ENCODE measurements around the gene MPPE1.

The MPPE1 gene

DNA sequence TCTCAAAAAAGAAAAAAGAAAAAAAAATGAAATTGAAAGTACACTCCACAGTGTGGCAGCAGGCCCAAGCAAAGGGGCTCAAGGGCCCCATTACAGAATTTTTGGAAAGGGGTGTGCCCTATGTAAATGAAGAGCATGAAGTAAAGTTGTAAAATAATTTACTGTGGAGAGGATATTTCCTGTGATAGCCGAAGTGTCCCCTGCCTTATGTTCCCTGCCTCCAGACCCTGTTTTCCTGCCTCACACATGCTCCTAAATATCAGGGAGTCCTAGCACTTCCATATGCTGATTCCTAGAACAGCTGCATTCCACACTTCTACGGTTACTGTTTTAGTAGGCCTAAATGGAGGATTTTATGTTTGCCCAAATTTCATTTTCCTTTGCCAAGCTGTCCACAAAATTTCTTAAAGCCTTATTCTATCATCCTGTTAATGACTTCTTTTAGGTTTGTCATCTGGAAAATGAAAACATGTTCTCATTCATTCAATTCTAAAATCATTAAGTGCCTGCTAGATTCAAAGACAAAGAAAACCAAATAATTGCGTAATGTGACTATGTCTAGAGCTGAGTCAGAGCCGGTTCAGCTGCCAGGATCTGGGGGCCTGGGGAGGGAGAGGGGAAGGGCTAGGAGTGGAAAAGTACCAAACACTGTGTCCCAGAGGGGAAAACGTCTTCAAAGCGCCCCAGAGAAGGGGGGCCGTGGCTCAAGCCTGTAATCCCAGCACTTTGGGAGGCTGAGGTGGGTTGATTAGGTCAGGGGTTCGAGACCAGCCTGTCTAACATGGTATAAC, 47.3 kb upstream of the MPPE1 start:
- Histone ChIP-seq H3K4me1 (ENCODE audit: low read length) (no peaks in the 10 kb centered on the region), H3K9me3 (replicated peaks; ENCODE audit: insufficient read depth, low read length) (no peaks in the 10 kb centered on the region), H3K9me2 (replicated peaks; ENCODE audit: insufficient read depth, low read length) (no peaks in the 10 kb centered on the region), H3F3A (ENCODE audit: insufficient read depth, low read length) (no peaks in the 10 kb centered on the region), H3K4me3 (ENCODE audit: low read length) (no peak overlapping the region), H3K27me3 (replicated peaks; ENCODE audit: insufficient read depth, low read length) (no peaks in the 10 kb centered on the region), H3K9ac (ENCODE audit: low read length) (no peak overlapping the region), H3K79me2 (ENCODE audit: low read length) (no peaks in the 10 kb centered on the region), H3K36me3 (replicated peaks; ENCODE audit: insufficient read depth, low read length) (no peaks in the 10 kb centered on the region), H3K4me2 (ENCODE audit: low read depth, low read length) (no peak overlapping the region), H3K27ac (ENCODE audit: low read length) (no peak overlapping the region), H2AFZ (ENCODE audit: low read length) (no peak overlapping the region), H4K20me1 (ENCODE audit: insufficient read depth, low read length) (no peaks in the 10 kb centered on the region)
- TF ChIP-seq EZH2phosphoT487 (IDR thresholded peaks at IDR 0.05; ENCODE audit: low read length) (no peak), CTCF (IDR thresholded peaks at IDR 0.05; ENCODE audit: low read length) (no peak), EZH2 (optimal IDR thresholded peaks at IDR 0.05; ENCODE audit: low read depth, low read length) (no peak)
- DNase-seq = no peak

DNA sequence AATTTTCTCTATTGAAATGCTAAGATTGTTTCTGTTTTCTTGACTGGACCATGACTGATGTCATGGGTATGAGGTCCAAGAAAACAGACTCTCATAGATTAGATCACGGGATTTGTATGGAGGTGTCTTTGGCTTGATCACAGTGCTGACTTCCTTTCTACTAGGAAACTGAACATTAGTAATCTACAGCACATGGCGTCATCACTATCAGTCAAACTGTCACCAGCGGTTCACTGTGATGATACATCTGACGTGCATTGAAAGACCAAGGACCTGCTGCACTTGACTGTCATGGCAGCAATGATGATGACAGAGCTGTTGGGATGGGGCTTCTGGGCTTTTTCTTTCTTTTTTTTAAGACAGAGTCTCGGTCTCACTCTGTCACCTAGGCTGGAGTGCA, 45.0 kb upstream of the MPPE1 start:
- H2AFZ ChIP-seq (ENCODE audit: low read length) = no peak overlapping the region
- H3K27ac ChIP-seq (ENCODE audit: low read length) = no peak overlapping the region

DNA sequence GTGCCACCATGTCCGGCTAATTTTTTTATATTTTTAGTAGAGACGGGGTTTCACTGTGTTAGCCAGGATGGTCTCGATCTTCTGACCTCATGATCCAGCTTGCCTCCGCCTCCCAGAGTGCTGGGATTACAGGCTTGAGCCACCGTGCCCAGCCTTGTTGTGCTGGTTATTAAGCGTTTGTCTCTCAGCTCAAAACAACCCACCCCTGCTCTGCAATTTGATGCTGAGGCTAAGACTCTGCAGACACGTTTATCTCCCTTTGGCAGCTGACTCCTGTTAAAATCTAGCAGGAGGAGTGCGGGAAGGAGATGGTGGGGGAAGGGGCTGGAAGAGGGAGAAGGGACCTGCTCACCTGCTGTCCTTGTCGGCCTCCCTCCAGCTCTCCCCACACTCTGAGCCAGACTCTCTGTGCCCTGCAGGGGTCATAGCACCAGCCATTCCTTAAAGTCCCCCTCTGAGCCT, 43.3 kb upstream of the MPPE1 start:
- Histone ChIP-seq H4K20me1 (ENCODE audit: insufficient read depth, low read length) (no peaks in the 10 kb centered on the region), H3K9ac (ENCODE audit: low read length) (no peak overlapping the region), H3K27ac (ENCODE audit: low read length) (no peak overlapping the region), H3K4me3 (ENCODE audit: low read length) (no peak overlapping the region), H3K9me3 (replicated peaks; ENCODE audit: insufficient read depth, low read length) (no peaks in the 10 kb centered on the region), H3K79me2 (ENCODE audit: low read length) (no peaks in the 10 kb centered on the region), H2AFZ (ENCODE audit: low read length) (no peak overlapping the region), H3K9me2 (replicated peaks; ENCODE audit: insufficient read depth, low read length) (no peaks in the 10 kb centered on the region), H3K27me3 (replicated peaks; ENCODE audit: insufficient read depth, low read length) (0 out of 2 replicates have a peak, but pooled peaks cover 4% of the 10 kb centered on the region), H3K36me3 (replicated peaks; ENCODE audit: insufficient read depth, low read length) (no peaks in the 10 kb centered on the region), H3K4me2 (ENCODE audit: low read depth, low read length) (no peak overlapping the region), H3F3A (ENCODE audit: insufficient read depth, low read length) (no peaks in the 10 kb centered on the region), H3K4me1 (ENCODE audit: low read length) (0 out of 2 replicates have a peak, but pooled peaks cover 4% of the 10 kb centered on the region)
- TF ChIP-seq CTCF (IDR thresholded peaks at IDR 0.05; ENCODE audit: low read length) (no peak), EZH2phosphoT487 (IDR thresholded peaks at IDR 0.05; ENCODE audit: low read length) (no peak), EZH2 (optimal IDR thresholded peaks at IDR 0.05; ENCODE audit: low read depth, low read length) (no peak)
- DNase-seq = no peak

More for the DNA sequence above, 45.0 kb upstream of the MPPE1 start:
- H3K4me1 ChIP-seq (ENCODE audit: low read length) = no peaks in the 10 kb centered on the region
- H3K9me3 ChIP-seq (replicated peaks; ENCODE audit: insufficient read depth, low read length) = no peaks in the 10 kb centered on the region
- H3K79me2 ChIP-seq (ENCODE audit: low read length) = no peaks in the 10 kb centered on the region
- H3K9ac ChIP-seq (ENCODE audit: low read length) = no peak overlapping the region
- H3K9me2 ChIP-seq (replicated peaks; ENCODE audit: insufficient read depth, low read length) = no peaks in the 10 kb centered on the region
- no peaks in the 10 kb centered on the region for H3F3A ChIP-seq (ENCODE audit: insufficient read depth, low read length)
- no peaks in the 10 kb centered on the region for H3K36me3 ChIP-seq (replicated peaks; ENCODE audit: insufficient read depth, low read length)
- H3K4me2 ChIP-seq (ENCODE audit: low read depth, low read length) = no peak overlapping the region
- H3K4me3 ChIP-seq (ENCODE audit: low read length) = no peak overlapping the region
- DNase-seq = no peak
- 0 out of 2 replicates have a peak, but pooled peaks cover 4% of the 10 kb centered on the region for H3K27me3 ChIP-seq (replicated peaks; ENCODE audit: insufficient read depth, low read length)
- no peak for TF ChIP-seq EZH2phosphoT487 (IDR thresholded peaks at IDR 0.05; ENCODE audit: low read length)
- no peak for TF ChIP-seq EZH2 (optimal IDR thresholded peaks at IDR 0.05; ENCODE audit: low read depth, low read length)
- TF ChIP-seq CTCF (IDR thresholded peaks at IDR 0.05; ENCODE audit: low read length) = no peak
- H4K20me1 ChIP-seq (ENCODE audit: insufficient read depth, low read length) = no peaks in the 10 kb centered on the region
